Astrocyte of the hippocampus (primary cell): ENCODE data around the gene CYP4F12.

Experiments
- DNase-seq: peaks from one replicate; pipeline ENCODE4 v3.0.0; 2011; ENCODE audit warnings: low read depth, low spot score

CYP4F12 gene, protein sequence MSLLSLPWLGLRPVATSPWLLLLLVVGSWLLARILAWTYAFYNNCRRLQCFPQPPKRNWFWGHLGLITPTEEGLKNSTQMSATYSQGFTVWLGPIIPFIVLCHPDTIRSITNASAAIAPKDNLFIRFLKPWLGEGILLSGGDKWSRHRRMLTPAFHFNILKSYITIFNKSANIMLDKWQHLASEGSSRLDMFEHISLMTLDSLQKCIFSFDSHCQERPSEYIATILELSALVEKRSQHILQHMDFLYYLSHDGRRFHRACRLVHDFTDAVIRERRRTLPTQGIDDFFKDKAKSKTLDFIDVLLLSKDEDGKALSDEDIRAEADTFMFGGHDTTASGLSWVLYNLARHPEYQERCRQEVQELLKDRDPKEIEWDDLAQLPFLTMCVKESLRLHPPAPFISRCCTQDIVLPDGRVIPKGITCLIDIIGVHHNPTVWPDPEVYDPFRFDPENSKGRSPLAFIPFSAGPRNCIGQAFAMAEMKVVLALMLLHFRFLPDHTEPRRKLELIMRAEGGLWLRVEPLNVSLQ

DNA sequence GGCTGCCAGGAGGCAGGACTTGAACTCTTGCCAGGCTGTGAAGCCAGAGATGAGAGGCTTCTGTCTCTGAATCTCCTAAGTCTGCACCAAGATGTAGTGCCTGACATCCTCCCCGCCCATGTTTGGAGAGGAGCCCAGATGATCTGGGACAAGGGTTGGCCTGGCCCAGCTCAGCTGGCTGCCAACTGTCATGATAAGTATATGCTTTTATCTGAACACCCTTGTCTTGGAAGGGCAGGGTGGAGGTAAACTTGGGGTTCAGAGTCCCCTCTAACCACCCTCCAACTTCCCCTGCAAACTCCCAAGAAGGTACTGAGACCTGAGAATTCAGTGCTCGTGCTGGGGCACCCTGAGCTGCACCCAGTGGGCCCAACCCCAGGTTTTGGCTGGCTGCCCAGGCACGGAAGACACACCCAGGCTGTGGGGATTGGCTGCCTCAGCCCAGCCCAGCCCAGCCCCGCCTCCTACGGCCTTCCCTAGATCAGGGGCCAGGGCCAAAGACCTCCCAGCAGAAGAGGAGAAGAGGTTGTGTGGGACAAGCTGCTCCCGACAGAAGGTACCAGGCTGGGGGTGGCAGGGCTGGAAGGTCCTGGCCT is at the start of gene CYP4F12:
Gene CYP4F12 (plus strand): TSS at position 508 of the 596 bp plus-strand sequence. CDS start 443 bp downstream, outside the sequence.
- DNase-seq: no peak

DNA sequence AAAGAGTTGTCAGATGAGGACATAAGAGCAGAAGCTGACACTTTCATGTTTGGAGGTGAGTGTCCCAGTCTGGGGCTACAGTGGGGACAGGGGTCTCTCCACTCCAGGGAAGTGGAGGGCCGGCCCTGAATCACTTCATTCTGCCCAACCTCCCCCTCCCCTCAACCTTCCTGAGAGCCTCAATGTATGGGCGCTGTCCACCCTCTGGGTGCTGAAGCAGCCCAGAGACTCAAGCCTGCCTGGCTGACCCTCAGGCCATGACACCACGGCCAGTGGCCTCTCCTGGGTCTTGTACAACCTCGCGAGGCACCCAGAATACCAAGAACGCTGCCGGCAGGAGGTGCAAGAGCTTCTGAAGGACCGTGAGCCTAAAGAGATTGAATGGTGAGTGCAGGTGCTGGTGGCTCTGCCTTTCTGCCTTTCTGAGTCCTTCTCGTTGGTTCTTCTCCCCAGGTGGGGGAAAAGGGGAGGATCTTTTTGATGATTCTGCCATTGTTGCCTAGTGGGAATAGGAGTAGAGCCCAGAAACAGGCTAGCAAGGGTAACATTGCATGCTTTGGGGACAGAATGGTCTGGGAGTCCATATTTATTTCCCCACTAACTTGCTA is 49.1 kb upstream of the CYP4F12 start:
- peak; percentile 5 for DNase-seq

DNA sequence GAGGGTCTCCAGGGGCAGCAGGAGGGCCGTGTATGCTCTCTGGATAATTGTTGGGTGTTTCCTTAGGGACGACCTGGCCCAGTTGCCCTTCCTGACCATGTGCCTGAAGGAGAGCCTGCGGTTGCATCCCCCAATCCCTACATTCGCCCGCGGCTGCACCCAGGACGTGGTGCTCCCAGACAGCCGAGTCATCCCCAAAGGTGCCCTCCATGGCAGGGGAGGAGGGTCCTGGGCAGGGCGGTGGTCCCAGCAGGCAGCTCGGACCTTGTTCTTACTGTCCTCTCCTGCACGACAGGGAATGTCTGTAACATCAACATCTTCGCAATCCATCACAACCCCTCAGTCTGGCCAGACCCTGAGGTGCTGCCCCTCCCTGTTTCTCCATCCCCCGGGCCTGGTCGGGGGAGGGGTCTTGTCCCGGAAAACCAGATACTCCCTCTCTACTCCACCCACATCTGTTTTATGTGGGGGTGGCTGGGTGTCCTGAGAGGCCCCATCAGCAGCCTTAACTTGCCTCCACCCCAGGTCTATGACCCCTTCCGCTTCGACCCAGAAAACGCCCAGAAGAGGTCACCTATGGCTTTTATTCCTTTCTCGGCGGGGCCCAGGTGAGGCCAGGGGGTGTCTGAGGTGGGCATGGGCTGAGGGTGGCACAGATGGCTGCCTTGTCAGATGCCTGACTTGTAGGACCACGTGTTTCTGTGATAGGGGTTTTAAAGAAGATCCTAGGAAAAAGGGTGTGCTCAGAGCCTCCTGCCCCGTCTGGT is 44.5 kb upstream of the CYP4F12 start:
- DNase-seq: no peak

DNA sequence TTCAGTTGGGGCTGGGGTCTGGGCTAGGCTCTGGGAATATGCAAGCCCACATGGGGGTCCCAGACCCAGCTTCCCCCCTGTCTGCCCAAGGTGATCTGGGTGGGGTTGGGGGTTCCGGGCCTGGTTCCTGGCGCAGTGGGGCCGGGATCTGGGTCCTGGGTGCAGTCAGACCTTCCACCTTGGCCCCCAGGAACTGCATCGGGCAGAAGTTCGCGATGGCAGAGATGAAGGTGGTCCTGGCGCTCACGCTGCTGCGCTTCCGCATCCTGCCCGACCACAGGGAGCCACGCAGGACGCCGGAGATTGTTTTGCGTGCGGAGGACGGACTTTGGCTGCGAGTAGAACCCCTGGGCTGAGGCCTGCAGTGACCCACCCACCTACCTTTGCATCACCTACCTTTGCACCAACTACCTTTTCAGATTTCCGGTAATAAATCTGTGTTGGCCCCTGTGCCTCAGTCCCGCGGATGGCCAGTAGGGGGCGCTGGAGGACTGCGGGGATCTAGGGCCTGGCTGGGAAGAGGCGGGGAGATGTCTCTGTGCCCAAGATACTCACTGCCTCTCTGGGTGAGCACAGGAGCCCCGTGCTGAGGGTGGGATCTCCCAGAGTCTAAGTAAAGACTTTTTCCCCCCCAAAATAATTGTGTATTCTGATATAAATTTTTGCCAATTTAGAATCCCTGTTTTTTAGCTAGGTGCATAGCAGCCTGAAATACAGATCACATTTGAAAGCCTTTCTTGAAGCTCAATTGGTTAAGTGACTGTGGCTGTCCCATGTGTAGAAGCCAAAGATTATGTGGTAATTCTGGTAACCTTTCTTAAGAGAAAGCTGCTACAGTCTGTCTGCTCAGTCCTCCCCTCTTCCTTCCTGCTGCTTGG is 43.6 kb upstream of the CYP4F12 start:
- peak; percentile 59 for DNase-seq

DNA sequence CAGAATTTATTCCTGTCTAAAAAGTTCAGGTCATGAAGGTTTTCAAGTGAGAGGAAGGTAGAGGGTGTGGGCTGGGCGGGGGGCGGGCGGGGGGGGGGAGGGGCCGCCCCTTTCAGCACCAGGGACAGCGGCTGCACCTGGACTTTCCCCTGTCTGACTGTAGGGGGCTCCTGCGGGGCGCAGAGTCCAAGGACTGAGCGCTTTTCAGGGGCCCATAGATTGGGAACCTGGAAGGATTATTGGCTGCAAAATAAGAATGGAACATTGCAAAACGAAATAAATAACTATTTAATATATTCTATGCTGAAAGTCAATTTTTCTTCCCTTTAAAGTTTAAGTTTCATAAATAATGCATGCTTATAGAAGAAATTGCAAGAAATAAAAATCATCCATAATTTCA is 41.1 kb upstream of the CYP4F12 start:
- DNase-seq: no peak

DNA sequence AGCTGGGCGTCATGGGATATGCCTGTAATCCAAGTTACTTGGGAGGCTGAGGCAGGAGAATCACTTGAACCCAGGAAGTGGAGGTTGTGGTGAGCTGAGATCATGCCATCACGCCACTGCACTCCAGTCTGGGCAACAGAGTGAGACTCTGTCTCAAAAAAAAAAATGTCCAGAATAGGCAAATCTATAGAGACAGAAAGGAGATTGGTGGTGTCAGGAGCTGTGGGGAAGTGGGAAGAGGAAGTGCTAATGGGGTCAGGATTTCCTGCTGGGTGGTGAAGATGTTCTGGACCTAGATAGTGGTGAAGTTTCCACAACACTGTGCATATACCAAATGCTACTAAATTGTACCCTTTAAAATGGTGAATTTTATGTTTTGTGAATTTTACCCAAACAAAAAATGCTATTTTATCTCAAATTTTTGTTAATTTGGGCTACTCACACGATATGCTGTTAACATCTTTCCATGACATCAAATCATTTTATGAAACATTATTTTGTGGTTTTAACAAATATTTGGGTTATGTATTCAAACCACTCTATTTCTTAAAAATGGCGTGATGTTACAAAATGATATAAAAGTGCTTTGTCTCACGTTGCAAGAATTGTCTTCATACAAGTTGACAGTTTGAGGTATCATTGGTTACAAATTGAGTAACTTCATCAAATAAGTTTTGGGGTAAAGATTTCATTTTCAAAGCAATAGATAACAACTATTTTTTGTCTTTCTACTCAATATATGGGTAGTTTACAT is 39.6 kb upstream of the CYP4F12 start:
- no peak for DNase-seq

DNA sequence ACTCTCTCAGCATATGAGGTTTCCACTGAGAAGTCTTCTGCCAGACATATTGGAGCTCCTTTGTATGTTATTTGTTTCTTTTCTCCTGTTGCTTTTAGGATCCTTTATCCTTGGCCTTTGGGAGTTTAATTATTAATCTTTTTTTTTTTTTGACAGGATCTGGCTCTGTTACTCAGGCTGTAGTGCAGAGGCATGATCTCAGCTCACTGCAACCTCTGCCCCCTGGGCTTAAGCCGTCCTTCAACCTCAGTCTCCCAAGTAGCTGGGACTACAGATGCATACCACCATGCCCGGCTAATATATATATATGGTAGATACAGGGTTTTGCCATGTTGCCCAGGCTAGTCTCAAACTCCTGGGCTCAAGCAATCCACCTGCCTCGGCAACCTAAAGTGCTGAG is 38.8 kb upstream of the CYP4F12 start:
- no peak for DNase-seq

DNA sequence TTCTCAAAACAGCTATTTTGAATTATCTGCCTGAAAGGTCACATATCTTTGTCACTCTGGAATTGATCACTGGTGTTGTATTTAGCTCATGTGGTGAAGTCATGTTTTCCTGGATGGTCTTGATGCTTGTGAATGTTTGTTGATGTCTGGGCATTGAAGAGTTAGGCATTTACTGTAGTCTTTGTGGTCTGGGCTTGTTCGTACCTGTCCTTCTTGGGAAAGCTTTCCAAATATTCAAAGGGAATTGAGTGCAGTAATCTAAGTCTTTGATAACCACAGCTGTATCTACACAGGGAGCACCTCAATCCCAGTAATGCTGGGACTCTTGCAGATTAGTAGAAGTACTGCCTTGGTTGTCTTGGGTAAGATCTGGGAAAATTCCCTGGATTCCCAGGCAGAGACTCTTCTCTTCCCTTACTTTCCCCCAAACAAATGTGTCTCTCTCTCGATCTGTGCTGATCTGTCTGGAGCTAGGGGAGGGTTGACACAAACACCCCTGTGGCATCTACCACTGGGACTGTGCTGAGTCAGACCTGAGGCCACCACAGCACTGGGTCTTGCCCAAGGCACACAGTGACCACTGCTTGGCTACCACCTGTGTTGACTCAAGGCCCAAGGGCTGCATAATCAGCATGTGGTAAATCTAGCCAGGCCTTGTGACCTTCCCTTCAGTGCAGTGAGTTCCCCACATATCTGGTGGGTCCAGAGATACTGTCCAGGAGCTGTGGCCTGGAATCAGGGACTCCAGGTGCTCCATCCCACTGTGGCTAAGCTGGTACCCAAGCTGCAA is 37.7 kb upstream of the CYP4F12 start:
- DNase-seq: no peak

DNA sequence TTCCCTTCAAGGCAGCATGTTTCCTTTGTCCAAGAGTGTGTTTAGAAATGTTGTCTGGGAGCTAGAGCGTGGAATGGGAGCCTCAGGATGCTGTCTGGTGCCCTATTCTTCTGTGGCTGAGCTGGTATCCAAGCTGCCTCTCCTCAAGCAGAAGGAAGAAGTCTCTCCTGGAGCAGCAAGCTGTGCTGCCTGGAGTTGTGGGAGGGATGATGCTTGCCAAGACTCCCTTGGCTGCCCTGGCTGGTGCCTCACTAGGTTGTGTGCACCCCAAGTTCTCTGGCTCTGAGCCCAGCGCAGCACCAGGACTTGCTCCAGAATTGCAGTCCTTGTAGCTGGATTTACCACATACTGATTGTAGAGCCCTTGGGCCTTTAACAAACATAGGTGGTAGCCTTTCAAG is 36.9 kb upstream of the CYP4F12 start:
- DNase-seq: no peak

DNA sequence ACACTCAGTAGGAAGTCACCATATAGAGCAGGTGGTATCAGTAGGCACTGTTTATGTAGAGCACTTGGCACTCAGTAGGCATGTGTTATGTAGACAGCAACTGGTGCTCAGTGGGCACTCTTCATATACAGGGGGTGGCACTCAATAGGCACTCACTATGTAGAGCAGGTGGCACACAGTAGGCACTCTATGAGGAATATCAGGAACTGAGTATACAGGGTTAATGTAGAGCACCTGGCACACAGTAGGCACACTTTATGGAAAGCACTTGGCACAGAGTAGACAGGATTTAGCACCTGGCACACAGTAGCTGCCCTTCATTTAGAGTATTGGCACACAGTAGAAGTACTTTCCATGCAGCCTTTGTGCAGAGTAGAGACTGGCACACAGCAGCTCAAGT is 33.3 kb upstream of the CYP4F12 start:
- no peak for DNase-seq

DNA sequence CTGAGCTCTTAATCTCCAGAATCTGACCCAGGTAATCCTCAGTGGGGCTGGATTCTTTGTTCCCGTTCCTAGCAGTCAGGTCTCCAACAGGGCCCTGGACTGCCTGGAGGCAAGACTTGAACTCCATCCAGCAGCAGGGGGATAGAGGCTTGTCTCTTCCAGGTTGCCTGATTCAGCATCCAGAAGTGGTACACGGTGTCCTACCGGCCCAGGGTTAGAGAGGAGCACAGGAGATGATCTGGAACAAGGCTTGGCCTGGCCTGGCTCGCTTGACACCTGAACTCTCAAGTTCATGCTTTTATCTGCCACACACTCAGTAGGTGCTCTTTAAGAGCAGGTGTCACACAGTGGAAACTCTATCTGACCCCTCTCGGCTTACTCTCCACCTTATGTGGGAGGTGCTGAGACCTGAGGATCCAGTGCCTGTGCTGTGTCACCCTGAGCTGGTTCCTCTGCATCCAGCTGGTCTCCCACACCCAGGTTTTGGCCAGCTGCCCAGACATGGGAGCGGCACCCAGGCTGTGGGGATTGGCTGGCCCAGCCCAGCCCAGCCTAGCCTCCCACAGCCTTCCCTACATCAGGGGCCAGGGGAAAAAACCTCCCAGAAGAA is 32.5 kb upstream of the CYP4F12 start, which contains the start of gene CYP4F3:
Gene CYP4F3 (plus strand): TSS at position 604 of the 610 bp plus-strand sequence. CDS start 519 bp downstream, outside the sequence.
- no peak for DNase-seq

DNA sequence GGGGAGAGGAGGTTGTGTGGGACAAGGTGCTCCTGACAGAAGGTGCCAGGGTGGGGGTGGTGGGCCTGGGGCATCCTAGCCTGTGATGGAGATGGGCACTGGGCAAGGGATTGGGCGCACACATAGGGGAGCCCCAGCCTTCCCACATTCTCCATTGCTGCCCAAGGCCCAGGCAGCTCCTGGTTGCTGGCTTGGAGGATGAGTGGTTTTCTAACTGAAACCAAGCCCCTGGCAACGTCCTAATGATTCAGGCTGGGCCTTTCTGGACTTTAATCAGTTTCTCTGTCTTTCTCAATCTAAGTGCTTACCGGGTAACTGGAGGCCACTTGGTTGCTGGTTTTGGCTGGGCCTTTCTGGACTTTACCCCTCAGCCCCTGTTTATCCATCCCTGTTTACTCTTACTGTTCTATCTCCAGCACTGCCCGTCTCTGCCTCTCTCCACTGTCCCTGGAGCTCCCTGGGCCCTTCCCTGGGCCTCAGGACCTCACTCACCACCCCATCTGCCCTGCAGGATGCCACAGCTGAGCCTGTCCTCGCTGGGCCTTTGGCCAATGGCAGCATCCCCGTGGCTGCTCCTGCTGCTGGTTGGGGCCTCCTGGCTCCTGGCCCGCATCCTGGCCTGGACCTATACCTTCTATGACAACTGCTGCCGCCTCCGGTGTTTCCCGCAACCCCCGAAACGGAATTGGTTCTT is 31.8 kb upstream of the CYP4F12 start:
- no peak for DNase-seq

DNA sequence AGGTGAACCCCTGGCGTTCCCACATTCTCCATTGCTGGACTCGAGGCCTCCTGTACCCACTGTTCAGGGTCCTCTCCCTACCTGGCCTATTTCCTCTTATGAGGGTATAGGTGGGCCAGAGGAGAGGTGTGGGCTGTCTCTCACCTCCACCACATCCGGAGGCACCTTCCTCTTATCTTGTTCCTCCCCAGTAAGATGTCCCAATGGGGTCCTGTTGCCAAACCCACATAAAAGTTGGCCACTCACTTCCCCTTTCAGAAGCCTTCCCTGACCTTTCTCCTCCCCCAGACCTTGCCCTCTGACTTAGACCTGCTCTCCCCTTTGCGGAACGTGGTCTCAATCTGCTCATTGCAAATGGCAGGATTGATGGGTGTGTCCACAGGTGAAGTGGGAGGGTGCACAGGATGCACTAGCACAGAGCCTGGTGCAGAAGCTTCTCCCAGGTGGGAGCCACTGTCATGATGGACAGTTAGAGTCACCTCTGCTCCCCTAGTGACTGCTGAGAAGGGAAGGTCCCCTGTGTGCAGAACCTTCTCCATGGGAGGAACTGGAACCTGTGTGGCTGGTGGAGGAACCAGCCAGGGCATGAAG is 30.9 kb upstream of the CYP4F12 start:
- DNase-seq: no peak

DNA sequence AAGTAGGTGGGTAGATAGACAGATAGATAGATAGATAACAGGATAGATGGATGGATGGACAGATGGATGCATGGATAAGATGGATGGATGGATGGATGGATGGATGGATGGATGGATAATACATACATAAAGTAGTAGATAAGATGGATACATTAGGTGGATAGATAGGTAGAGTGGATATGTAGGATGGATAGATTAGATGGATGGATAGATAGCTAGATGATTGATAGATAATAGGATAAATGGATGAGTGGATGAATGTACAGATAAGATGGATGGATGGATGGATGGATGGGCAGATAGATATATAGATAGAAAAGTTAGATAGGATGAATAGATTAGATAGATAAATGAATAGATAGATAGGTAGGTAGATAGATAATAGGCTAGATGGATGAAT is 30.1 kb upstream of the CYP4F12 start:
- no peak for DNase-seq

DNA sequence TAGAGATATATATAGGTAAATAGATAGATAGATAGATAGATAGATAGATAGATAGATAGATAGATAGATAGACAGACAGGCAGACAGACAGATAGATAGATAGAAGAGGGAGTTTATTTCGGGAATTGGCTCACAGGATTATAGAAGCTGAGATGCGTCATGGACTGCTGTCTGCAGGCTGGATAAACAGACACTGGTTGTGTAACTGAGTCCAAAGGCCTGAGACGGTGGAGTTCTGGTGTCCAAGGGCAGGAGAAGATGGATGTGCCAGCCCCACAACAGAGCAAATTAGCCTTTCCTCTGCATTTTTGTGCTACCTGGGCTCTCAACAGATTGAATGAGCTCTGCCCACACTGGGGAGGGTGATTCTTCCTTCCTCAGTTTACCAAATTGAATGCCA is 29.5 kb upstream of the CYP4F12 start:
- no peak for DNase-seq

DNA sequence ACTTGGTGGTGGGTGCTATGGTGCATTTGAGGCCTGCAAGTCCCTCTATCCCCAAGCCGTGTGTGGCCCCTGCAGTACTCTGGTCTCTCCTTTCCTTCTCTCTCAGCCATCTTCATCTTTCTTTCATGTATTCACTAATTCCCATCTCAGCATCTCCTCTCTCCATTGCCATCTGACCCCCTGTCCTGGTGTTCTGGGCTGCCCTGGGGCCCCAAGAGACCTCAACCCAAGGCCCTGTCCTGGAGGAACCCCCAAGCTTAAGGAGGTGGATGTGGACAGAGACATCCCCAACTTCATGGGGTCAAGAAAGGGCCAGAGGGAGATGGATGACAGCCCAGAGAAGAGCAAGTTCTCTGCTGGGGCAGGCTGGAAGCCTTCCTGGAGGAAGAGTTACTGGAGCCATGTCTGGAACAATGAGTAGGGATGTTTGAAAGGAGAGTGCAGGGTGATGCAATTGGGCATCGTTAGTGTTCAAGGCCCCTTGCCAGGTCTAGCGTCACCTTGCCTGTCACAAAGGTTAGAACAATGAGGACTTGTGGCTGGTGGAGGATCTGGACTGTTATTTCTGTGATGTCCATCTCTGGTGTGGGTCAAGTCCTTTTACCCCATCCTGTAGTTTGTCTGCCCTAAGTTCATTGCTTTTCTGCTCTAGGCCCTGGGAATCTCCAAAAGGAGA is 28.7 kb upstream of the CYP4F12 start:
- DNase-seq: no peak

DNA sequence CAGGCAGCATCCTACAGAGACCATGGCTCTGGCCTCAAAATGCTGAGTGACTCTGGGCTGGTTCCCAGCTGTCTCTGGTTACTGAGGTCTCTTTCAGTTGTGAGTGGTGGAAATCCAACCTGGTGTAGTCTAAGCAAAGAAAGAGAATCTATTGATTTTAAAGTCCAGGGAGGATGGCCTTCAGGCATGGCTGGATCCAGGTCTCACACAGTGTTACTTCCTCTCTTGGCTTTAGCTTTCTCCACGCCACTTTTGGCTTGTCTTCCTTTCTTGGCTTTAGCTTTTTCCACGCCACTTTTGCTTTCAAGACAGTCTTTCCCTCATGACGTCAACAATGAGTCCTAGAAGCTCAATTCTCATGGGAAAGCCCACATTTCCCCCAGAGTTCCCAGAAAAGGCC is 28.1 kb upstream of the CYP4F12 start:
- DNase-seq: no peak
